ENCODE measurements around the gene ACOT13. TPM values are rescaled to one million over a fixed set of nuclear protein-coding genes. Genes with fewer than 3 reads are reported as not detected.
"Not testable (repeated sequence)": the region's sequence is repeated elsewhere in the genome, so short reads cannot be mapped to it uniquely, and the experiment has no call there.

ACOT13 gene
- total RNA-seq, 2 donors from 2014 or later: 8.8 to 15.9 TPM

DNA sequence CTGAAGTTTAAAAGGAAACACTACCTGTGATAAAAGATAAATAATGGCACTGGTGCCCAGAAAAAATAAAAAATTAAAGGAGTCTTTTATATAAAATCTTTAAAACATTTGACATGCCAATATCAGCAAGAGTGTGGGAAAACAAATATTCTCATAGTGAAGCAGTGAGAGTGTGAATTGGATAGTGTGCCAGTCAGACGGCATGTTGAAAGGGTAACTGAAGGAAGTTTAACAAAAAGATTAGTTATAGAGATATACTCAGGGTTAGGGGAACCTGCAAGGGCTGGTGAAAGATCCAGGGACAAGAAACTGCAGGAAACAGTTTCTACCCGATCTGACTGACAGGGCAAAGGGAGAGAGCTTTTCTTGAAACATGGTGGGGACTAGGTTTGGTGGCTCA lies 85.6 kb downstream of the ACOT13 start:
- Histone ChIP-seq H3K36me3 (no peaks in the 10 kb centered on the region), H3K9me3 (no peaks in the 10 kb centered on the region), H3K27me3 (replicated peaks; ENCODE audit: insufficient read depth) (no peaks in the 10 kb centered on the region), H3K4me3 (no peak overlapping the region), H3K4me1 (replicated peaks) (no peaks in the 10 kb centered on the region), H3K27ac (no peak overlapping the region)
- whole genome bisulfite sequencing: 29% methylated on average over 2 of the region's 2 CpGs
- TF ChIP-seq, protein P1, sequence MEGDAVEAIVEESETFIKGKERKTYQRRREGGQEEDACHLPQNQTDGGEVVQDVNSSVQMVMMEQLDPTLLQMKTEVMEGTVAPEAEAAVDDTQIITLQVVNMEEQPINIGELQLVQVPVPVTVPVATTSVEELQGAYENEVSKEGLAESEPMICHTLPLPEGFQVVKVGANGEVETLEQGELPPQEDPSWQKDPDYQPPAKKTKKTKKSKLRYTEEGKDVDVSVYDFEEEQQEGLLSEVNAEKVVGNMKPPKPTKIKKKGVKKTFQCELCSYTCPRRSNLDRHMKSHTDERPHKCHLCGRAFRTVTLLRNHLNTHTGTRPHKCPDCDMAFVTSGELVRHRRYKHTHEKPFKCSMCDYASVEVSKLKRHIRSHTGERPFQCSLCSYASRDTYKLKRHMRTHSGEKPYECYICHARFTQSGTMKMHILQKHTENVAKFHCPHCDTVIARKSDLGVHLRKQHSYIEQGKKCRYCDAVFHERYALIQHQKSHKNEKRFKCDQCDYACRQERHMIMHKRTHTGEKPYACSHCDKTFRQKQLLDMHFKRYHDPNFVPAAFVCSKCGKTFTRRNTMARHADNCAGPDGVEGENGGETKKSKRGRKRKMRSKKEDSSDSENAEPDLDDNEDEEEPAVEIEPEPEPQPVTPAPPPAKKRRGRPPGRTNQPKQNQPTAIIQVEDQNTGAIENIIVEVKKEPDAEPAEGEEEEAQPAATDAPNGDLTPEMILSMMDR (IDR thresholded peaks at IDR 0.05): no peak
- TF ChIP-seq POLR2AphosphoS5 (IDR thresholded peaks at IDR 0.05) (no peak), POLR2A (IDR thresholded peaks at IDR 0.05) (no peak)
- no peak for DNase-seq (ENCODE audit: low spot score)
- intact Hi-C loops (cut with DNase I): no loop called here

GRCh38 chr6:24752917-24753492 lies 86.1 kb downstream of the ACOT13 start:
- Histone ChIP-seq H3K36me3 (no peaks in the 10 kb centered on the region), H3K27ac (no peak overlapping the region), H3K4me1 (replicated peaks) (no peaks in the 10 kb centered on the region), H3K4me3 (no peak overlapping the region), H3K9me3 (no peaks in the 10 kb centered on the region), H3K27me3 (replicated peaks; ENCODE audit: insufficient read depth) (no peaks in the 10 kb centered on the region)
- DNase-seq (ENCODE audit: low spot score): no peak
- TF ChIP-seq POLR2A (IDR thresholded peaks at IDR 0.05) (no peak), POLR2AphosphoS5 (IDR thresholded peaks at IDR 0.05) (no peak)
- TF ChIP-seq, protein P1 (IDR thresholded peaks at IDR 0.05): no peak
- intact Hi-C loops (cut with DNase I): no loop called here
- WGBS: 93% methylated on average over 1 of the region's 1 CpG

DNA sequence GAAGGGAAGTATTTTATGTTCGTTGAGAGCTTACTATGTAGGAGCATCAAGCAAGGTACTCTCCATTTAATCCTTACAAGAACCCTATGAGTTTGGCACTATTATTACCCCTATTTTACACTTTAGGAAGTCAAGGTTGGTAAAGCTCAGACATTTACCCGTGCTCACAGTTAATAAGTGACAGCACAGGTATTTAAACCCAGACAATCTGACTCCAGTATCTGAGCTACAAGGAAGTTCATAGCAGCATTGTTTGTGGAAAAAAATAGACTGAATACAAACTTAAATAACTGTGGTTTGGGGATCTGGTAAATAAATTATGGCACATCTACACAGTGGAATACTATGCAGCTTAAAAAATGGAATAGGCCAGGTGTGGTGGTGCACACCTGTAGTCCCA lies 86.7 kb downstream of the ACOT13 start:
- H3K36me3 ChIP-seq: no peaks in the 10 kb centered on the region
- no peak for DNase-seq (ENCODE audit: low spot score)
- no peaks in the 10 kb centered on the region for H3K27me3 ChIP-seq (replicated peaks; ENCODE audit: insufficient read depth)
- intact Hi-C loops (cut with DNase I): no loop called here
- no peak overlapping the region for H3K27ac ChIP-seq
- H3K4me1 ChIP-seq (replicated peaks): no peaks in the 10 kb centered on the region
- TF ChIP-seq, protein P1 (IDR thresholded peaks at IDR 0.05): no peak
- TF ChIP-seq POLR2AphosphoS5 (IDR thresholded peaks at IDR 0.05): no peak
- TF ChIP-seq POLR2A (IDR thresholded peaks at IDR 0.05): no peak
- WGBS: 48% methylated on average over 2 of the region's 2 CpGs
- no peak overlapping the region for H3K4me3 ChIP-seq
- H3K9me3 ChIP-seq: no peaks in the 10 kb centered on the region

DNA sequence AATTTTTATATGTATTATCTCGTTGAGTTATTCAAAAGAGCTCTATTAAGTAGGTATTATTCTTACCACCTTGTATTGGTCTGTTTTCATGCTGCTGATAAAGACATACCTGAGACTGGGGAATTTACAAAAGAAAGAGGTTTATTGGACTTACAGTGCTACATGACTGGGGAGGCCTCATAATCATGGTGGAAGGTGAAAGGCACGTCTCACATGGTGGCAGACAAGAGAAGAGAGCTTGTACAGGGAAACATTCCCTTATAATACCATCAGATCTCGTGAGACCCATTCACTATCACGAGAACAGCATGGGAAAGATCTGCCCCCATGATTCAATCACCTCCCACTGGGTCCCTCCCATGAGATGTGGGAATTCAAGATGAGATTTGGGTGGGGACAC lies 87.5 kb downstream of the ACOT13 start:
- H3K4me1 ChIP-seq (replicated peaks); H3K4me3 ChIP-seq; H3K27me3 ChIP-seq (replicated peaks; ENCODE audit: insufficient read depth); H3K27ac ChIP-seq; H3K9me3 ChIP-seq; DNase-seq (ENCODE audit: low spot score); H3K36me3 ChIP-seq; intact Hi-C loops (cut with DNase I): not testable (repeated sequence)
- WGBS: 83% methylated on average over 4 of the region's 4 CpGs

Other genes with a start within 250 kb of the ACOT13 start
- 10 to 100 TPM in 1 of 2 donors, 1 to 10 TPM in 1; 3.1 to 13.0 TPM for gene GPLD1, start 177.5 kb upstream of the ACOT13 start, total RNA-seq
- 10 to 100 TPM; 11.1 to 22.6 TPM for gene ALDH5A1, start 172.1 kb upstream of the ACOT13 start, total RNA-seq
- gene KIAA0319, start 20.9 kb upstream of the ACOT13 start, total RNA-seq: 1 to 10 TPM in 1 of 2 donors, under 1 TPM in 1; 0.09 to 1.1 TPM
- 100 to 1,000 TPM in 1 of 2 donors, 10 to 100 TPM in 1; 46.1 to 126 TPM for gene TDP2, start 178 bp upstream of the ACOT13 start, total RNA-seq
- 100 to 1,000 TPM in 1 of 2 donors, 10 to 100 TPM in 1; 95.1 to 115 TPM for gene C6orf62, start 52.1 kb downstream of the ACOT13 start, total RNA-seq
- gene GMNN, start 107.9 kb downstream of the ACOT13 start, total RNA-seq: 100 to 1,000 TPM in 1 of 2 donors, 1 to 10 TPM in 1; 9.0 to 129 TPM
- not detected for gene ARMH2, start 131.8 kb downstream of the ACOT13 start, total RNA-seq